Measurements from ENCODE around the gene CDK9. TPM values are rescaled to one million over a fixed set of nuclear protein-coding genes. Genes with fewer than 3 reads are reported as not detected.
A peak's percentile ranks its signal among the peaks of the same experiment; 100 is the strongest.

The CDK9 gene
- total RNA-seq, 4 donors from 2014 or later: 60.7 to 96.3 (median 70.7) TPM

DNA sequence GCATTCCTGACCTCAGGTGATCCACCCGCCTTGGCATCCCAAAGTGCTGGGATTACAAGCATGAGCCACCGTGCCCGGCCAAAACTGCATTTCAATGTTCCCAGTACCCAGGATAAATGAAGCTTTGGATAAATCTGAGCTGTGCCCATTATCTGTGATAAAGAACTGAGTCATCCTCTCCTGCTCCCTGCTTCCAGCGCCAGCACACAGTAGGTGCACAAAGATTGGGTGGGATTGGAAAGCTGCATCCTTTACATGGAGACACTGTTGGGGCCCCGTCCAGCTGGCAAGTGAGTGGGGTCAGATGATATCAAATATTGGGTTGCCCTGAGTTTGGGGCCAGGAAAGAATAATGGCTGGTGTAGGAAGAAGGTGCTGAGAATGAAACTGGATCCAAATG, 24.8 kb upstream of the CDK9 start:
- intact Hi-C loops (cut with DNase I; ENCODE audit: low total_unique reads): no loop called here
- no peak overlapping the region for H3K4me3 ChIP-seq (ENCODE audit: low read depth, poor library complexity, severe bottlenecking)
- DNase-seq (ENCODE audit: low spot score in 2 of 2): no peak
- 89% methylated on average over 5 of the region's 5 CpGs for WGBS, 2 donors
- TF ChIP-seq, protein P1, sequence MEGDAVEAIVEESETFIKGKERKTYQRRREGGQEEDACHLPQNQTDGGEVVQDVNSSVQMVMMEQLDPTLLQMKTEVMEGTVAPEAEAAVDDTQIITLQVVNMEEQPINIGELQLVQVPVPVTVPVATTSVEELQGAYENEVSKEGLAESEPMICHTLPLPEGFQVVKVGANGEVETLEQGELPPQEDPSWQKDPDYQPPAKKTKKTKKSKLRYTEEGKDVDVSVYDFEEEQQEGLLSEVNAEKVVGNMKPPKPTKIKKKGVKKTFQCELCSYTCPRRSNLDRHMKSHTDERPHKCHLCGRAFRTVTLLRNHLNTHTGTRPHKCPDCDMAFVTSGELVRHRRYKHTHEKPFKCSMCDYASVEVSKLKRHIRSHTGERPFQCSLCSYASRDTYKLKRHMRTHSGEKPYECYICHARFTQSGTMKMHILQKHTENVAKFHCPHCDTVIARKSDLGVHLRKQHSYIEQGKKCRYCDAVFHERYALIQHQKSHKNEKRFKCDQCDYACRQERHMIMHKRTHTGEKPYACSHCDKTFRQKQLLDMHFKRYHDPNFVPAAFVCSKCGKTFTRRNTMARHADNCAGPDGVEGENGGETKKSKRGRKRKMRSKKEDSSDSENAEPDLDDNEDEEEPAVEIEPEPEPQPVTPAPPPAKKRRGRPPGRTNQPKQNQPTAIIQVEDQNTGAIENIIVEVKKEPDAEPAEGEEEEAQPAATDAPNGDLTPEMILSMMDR (IDR thresholded peaks at IDR 0.05): no peak
- no peak for TF ChIP-seq POLR2A (IDR thresholded peaks at IDR 0.05)

GRCh38 chr9:127761491-127761956, 24.3 kb upstream of the CDK9 start:
- no peak for DNase-seq (ENCODE audit: low spot score in 2 of 2)
- intact Hi-C loops (cut with DNase I; ENCODE audit: low total_unique reads): no loop called here
- no peak for TF ChIP-seq POLR2A (IDR thresholded peaks at IDR 0.05)
- TF ChIP-seq, protein P1 (IDR thresholded peaks at IDR 0.05): no peak
- WGBS, 2 donors: 48% methylated on average over 4 to 5 of the region's 5 CpGs
- no peak overlapping the region for H3K4me3 ChIP-seq (ENCODE audit: low read depth, poor library complexity, severe bottlenecking)

DNA sequence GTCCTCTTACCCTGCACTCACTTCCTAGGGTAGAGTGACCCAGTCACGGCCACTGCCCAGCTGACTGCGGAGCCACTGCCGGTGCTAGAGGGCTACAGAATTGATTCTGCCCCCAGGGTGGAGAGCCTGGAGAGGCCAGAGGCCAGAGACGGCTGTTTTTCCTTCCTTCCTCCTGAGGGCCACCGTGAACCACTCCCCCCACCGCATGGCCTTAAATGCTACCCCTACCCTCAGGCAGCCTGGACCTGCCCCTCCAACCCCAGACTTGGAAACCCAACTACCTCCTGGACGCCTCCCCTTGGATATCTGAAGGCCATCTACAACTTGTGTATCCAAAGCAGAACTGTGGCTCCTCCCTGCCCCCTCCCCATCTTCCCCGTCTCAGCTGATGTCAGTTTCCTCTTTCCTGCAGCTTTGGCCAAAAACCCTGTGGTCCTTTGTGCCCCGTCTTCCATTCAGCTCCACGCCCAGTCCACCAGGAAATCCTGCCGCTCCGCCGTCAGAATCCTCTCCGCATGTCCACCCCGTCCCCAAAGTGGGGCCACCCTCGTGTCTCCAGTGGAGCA, 23.6 kb upstream of the CDK9 start:
- TF ChIP-seq, protein P1 (IDR thresholded peaks at IDR 0.05): no peak
- TF ChIP-seq POLR2A (IDR thresholded peaks at IDR 0.05): no peak
- no peak overlapping the region for H3K4me3 ChIP-seq (ENCODE audit: low read depth, poor library complexity, severe bottlenecking)
- intact Hi-C loops (cut with DNase I; ENCODE audit: low total_unique reads): no loop called here
- WGBS, 2 donors: 43 to 52% methylated on average over 16 of the region's 16 CpGs
- peak in 1 of 2 donors; percentile 88 for DNase-seq (ENCODE audit: low spot score in 2 of 2)

- DNase-seq (ENCODE audit: low spot score in 2 of 2): no peak
- no peak for TF ChIP-seq POLR2A (IDR thresholded peaks at IDR 0.05)
- TF ChIP-seq, protein P1 (IDR thresholded peaks at IDR 0.05): no peak
- intact Hi-C loops (cut with DNase I; ENCODE audit: low total_unique reads): no loop called here
- WGBS, 2 donors: 50 to 69% methylated on average over 7 of the region's 7 CpGs
- H3K4me3 ChIP-seq (ENCODE audit: low read depth, poor library complexity, severe bottlenecking): no peak overlapping the region
Measured at GRCh38 chr9:127763918-127764384, 21.9 kb upstream of the CDK9 start.

GRCh38 chr9:127765418-127765817, 20.4 kb upstream of the CDK9 start:
- intact Hi-C loops (cut with DNase I; ENCODE audit: low total_unique reads): no loop called here
- no peak overlapping the region for H3K4me3 ChIP-seq (ENCODE audit: low read depth, poor library complexity, severe bottlenecking)
- DNase-seq (ENCODE audit: low spot score in 2 of 2): no peak
- 74 to 77% methylated on average over 1 of the region's 1 CpG for WGBS, 2 donors
- TF ChIP-seq, protein P1 (IDR thresholded peaks at IDR 0.05): no peak
- TF ChIP-seq POLR2A (IDR thresholded peaks at IDR 0.05): no peak

- WGBS, 2 donors: 64 to 81% methylated on average over 3 of the region's 3 CpGs
Measured at GRCh38 chr9:127767410-127767809, 18.4 kb upstream of the CDK9 start.

More at GRCh38 chr9:127767410-127767809, 18.4 kb upstream of the CDK9 start:
- no peak for TF ChIP-seq POLR2A (IDR thresholded peaks at IDR 0.05)
- TF ChIP-seq, protein P1 (IDR thresholded peaks at IDR 0.05): no peak
- intact Hi-C loops (cut with DNase I; ENCODE audit: low total_unique reads): no loop called here
- DNase-seq (ENCODE audit: low spot score in 2 of 2): no peak
- no peak overlapping the region for H3K4me3 ChIP-seq (ENCODE audit: low read depth, poor library complexity, severe bottlenecking)
